Fibroblast of lung (primary cell): ENCODE data around the gene ZNF410. TPM values are rescaled to one million over a fixed set of nuclear protein-coding genes. Genes with fewer than 3 reads are reported as not detected.

ENCODE experiments used
- DNase-seq, 2 donors: peaks; one replicate each; pipeline versions ENCODE4 v3.0.0 to v3.0.0-alpha.2; 2010; ENCODE audit warnings: low read depth in 2 of 2
- H2AFZ ChIP-seq: 2 replicates; pipeline ENCODE4 v1.5.1; 2012; ENCODE audit warnings: low read length, control low read depth, inconsistent platforms
- H3K27ac ChIP-seq: 2 replicates; pipeline ENCODE4 v1.5.1; 2011; ENCODE audit warnings: low read length, control low read depth; ENCODE audit not compliant: insufficient read depth
- H3K27me3 ChIP-seq: 2 replicates; pipeline ENCODE4 v1.5.1; 2011; ENCODE audit warnings: mild to moderate bottlenecking, low read length; ENCODE audit not compliant: control insufficient read depth, insufficient read depth
- H3K36me3 ChIP-seq: 2 replicates; pipeline ENCODE4 v1.5.1; 2011; ENCODE audit warnings: low read length; ENCODE audit not compliant: control insufficient read depth, insufficient read depth
- H3K4me1 ChIP-seq: 2 replicates; pipeline ENCODE4 v1.5.1; 2011; ENCODE audit warnings: low read length; ENCODE audit not compliant: control insufficient read depth, insufficient read depth; ENCODE audit errors: extremely low read depth
- H3K4me2 ChIP-seq: 2 replicates; pipeline ENCODE4 v1.5.1; 2011; ENCODE audit warnings: low read length, control low read depth; ENCODE audit not compliant: insufficient read depth; ENCODE audit errors: extremely low read depth
- H3K4me3 ChIP-seq, 4 experiments: fragments of 200-600 bp in 1 of 4; sonication (generic) in 1 of 4; replicated peaks in 1 of 4; 2 replicates each; pipeline ENCODE4 v1.5.1; 2011 to 2016; ENCODE audit warnings: low read length in 4 of 4, low read depth in 3 of 4, mild to moderate bottlenecking in 3 of 4, control low read depth in 2 of 4, inconsistent platforms in 1 of 4, mixed read lengths in 1 of 4; ENCODE audit not compliant: insufficient read depth in 1 of 4; ENCODE audit errors: control extremely low read depth in 1 of 4
- H3K79me2 ChIP-seq: 2 replicates; pipeline ENCODE4 v1.5.1; 2012; ENCODE audit warnings: mild to moderate bottlenecking, low read length, inconsistent platforms; ENCODE audit not compliant: control insufficient read depth, insufficient read depth
- H3K9ac ChIP-seq: 2 replicates; pipeline ENCODE4 v1.5.1; 2011; ENCODE audit warnings: mild to moderate bottlenecking, low read length, control low read depth; ENCODE audit not compliant: insufficient read depth
- H3K9me3 ChIP-seq: 2 replicates; pipeline ENCODE4 v1.5.1; 2012; ENCODE audit warnings: low read depth, low read length; ENCODE audit not compliant: control insufficient read depth, insufficient read depth
- H4K20me1 ChIP-seq: 2 replicates; pipeline ENCODE4 v1.5.1; 2011; ENCODE audit warnings: low read length; ENCODE audit not compliant: control insufficient read depth, insufficient read depth; ENCODE audit errors: extremely low read depth
- CTCF ChIP-seq, 2 donors: IDR thresholded peaks in 1 of 2; conservative IDR thresholded peaks in 1 of 2; 1 replicate in 1 of 2; 2 replicates in 1 of 2; pipeline ENCODE4 v1.5.1; 2011 to 2012; ENCODE audit warnings: low read length in 2 of 2, control low read depth in 1 of 2, inconsistent platforms in 1 of 2, low read depth in 1 of 2, mild to moderate bottlenecking in 1 of 2
- EZH2 ChIP-seq: IDR thresholded peaks from 2 replicates; pipeline ENCODE4 v1.5.1; 2012; ENCODE audit warnings: low read length, control low read depth, mild to moderate bottlenecking; ENCODE audit errors: missing control alignments
- polyA plus RNA-seq, 2 donors: library from polyadenylated mRNA; depleted of rRNA in 1 of 2; stranded (reverse) in 1 of 2; unstranded in 1 of 2; fragments of >200 nt; gene quantifications; 2 replicates each; pipeline ENCODE4 v1.2.1, GENCODE V29; 2011 to 2012; ENCODE audit warnings: missing spikeins in 1 of 2
- total RNA-seq: library from RNA; depleted of rRNA; stranded (reverse); fragments of >200 nt; gene quantifications from 2 replicates; pipeline ENCODE4 v1.2.1, GENCODE V29; 2014

Gene ZNF410
- total and polyA plus RNA-seq, 2 donors (not counting 1 experiment from before 2014, with no cell fraction given), result 46.5 to 80.4 TPM

DNA sequence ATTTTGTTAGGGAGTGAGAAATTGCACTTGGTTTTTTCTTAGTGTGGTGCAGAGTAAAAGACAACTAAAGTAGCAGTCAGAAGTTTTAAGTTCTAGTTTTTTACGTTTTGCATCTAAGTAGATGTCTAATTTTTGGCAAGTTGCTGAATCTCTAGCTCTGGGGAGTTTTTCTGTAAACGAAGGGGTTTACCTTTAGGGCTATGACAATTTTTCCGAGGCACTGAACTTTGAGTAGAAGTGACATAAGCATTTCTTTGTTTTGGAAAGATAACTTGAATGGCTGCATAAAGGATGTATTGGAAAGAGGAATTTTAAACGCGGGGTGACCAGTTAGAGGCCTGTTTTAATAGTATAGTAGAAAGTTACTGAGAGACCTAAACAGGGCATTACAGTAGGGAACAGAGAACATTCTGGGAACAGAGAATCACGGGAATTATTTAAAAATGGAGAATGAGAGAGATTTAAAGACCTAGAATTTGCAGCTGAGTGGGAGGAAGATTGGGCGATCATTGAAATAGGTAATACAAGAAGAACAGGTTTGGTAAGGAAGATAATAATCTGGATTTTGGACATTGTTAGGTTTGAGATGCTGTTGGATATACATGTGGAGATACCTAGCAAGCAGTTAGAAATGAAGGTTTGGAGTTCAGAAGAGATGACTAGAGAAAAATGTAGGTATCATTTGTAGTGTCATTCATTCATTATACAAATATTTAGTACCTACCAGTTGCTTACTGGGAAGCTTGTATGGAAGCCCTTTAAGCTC lies 1.2 kb downstream of the ZNF410 start:
- DNase-seq, result no peak

DNA sequence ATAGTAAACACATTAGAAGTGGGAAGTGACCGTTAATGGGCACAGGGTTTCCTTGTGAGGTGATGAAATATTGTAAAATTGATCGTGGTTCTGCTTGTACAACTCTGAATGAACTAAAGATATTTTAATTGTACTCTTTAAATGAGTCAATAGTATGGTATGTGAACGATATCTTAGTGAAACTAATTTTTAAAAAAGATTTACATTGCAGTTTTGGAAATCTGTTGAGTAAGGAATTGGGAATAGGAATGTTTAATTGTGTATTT lies 1.7 kb downstream of the ZNF410 start:
- no peaks in the 10 kb centered on the region for H3K27me3 ChIP-seq
- TF ChIP-seq EZH2, result no peak
- no peak for TF ChIP-seq CTCF (conservative IDR thresholded peaks at IDR 0.05 in 1 of 2, IDR thresholded peaks at IDR 0.05 in 1 of 2; ENCODE audit: low read depth in 1 of 2, low read length in 2 of 2)
- no peaks in the 10 kb centered on the region for H4K20me1 ChIP-seq
- peak in 1 of 2 donors; percentile 32 for DNase-seq
- H3K27ac ChIP-seq, result peak overlapping the region; percentile 26
- peak overlapping the region; percentile 62 to 97 (median 80) for H3K4me3 ChIP-seq
- H3K79me2 ChIP-seq, result peaks cover 71% of the 10 kb centered on the region
- H2AFZ ChIP-seq, result no peak overlapping the region
- H3K4me1 ChIP-seq, result peaks cover 5% of the 10 kb centered on the region
- no peaks in the 10 kb centered on the region for H3K9me3 ChIP-seq
- H3K36me3 ChIP-seq, result no peaks in the 10 kb centered on the region
- H3K9ac ChIP-seq, result no peak overlapping the region
- peak overlapping the region; percentile 74 for H3K4me2 ChIP-seq

More for the DNA sequence above, 1.2 kb downstream of the ZNF410 start:
- peak overlapping the region; percentile 74 for H3K4me2 ChIP-seq
- H2AFZ ChIP-seq, result no peak overlapping the region
- peak overlapping the region; percentile 99 for H3K27ac ChIP-seq
- no peak for TF ChIP-seq CTCF (conservative IDR thresholded peaks at IDR 0.05 in 1 of 2, IDR thresholded peaks at IDR 0.05 in 1 of 2; ENCODE audit: low read depth in 1 of 2, low read length in 2 of 2)
- TF ChIP-seq EZH2, result no peak
- H3K27me3 ChIP-seq, result no peaks in the 10 kb centered on the region
- no peaks in the 10 kb centered on the region for H3K9me3 ChIP-seq
- no peaks in the 10 kb centered on the region for H3K36me3 ChIP-seq
- no peaks in the 10 kb centered on the region for H4K20me1 ChIP-seq
- H3K4me1 ChIP-seq, result peaks cover 5% of the 10 kb centered on the region
- H3K4me3 ChIP-seq, result peak overlapping the region; percentile 62 to 97 (median 80)
- peak overlapping the region; percentile 86 for H3K9ac ChIP-seq
- H3K79me2 ChIP-seq, result peaks cover 66% of the 10 kb centered on the region

GRCh38 chr14:73888971-73889370 lies 2.3 kb downstream of the ZNF410 start:
- H3K27me3 ChIP-seq, result no peaks in the 10 kb centered on the region
- H2AFZ ChIP-seq, result no peak overlapping the region
- H3K36me3 ChIP-seq, result no peaks in the 10 kb centered on the region
- H3K9me3 ChIP-seq, result no peaks in the 10 kb centered on the region
- peak in 1 of 2 donors; percentile 56 for DNase-seq
- H3K79me2 ChIP-seq, result peaks cover 75% of the 10 kb centered on the region
- no peak for TF ChIP-seq EZH2
- TF ChIP-seq CTCF (conservative IDR thresholded peaks at IDR 0.05 in 1 of 2, IDR thresholded peaks at IDR 0.05 in 1 of 2; ENCODE audit: low read depth in 1 of 2, low read length in 2 of 2), result no peak
- no peaks in the 10 kb centered on the region for H4K20me1 ChIP-seq
- peaks cover 5% of the 10 kb centered on the region for H3K4me1 ChIP-seq
- H3K4me2 ChIP-seq, result peak overlapping the region; percentile 74
- no peak overlapping the region for H3K9ac ChIP-seq
- H3K4me3 ChIP-seq, result peak overlapping the region in 1 of 4 experiments; percentile 67
- peak overlapping the region; percentile 13 for H3K27ac ChIP-seq
